ACC112 (cell line): ENCODE data around the gene VCL.

ENCODE experiments used
- H2AFZ ChIP-seq: fragments of 200-600 bp; sonication (generic); one replicate; pipeline ENCODE4 v1.6.0; 2017; ENCODE audit warnings: antibody characterized with exemption, low read length; ENCODE audit not compliant: unreplicated experiment
- H3K27ac ChIP-seq: fragments of 200-600 bp; sonication (generic); 2 replicates; pipeline ENCODE4 v1.5.1; 2014; ENCODE audit warnings: low read depth, mild to moderate bottlenecking, antibody characterized with exemption, low read length, moderate library complexity
- H3K27me3 ChIP-seq: fragments of 200-600 bp; sonication (generic); 2 replicates; pipeline ENCODE4 v1.6.1; 2014; ENCODE audit warnings: mild to moderate bottlenecking, antibody characterized with exemption, low read length, moderate library complexity, mixed read lengths; ENCODE audit not compliant: insufficient read depth
- H3K36me3 ChIP-seq: fragments of 200-600 bp; sonication (generic); 2 replicates; pipeline ENCODE4 v1.6.1; 2016; ENCODE audit warnings: mild to moderate bottlenecking, antibody characterized with exemption, low read length, moderate library complexity, mixed read lengths; ENCODE audit not compliant: insufficient read depth
- H3K4me1 ChIP-seq: fragments of 200-600 bp; sonication (generic); one replicate; pipeline ENCODE4 v1.6.1; 2016; ENCODE audit warnings: low read length, mixed read lengths; ENCODE audit not compliant: insufficient read depth, unreplicated experiment, control insufficient read depth
- H3K4me3 ChIP-seq: fragments of 200-600 bp; sonication (generic); 2 replicates; pipeline ENCODE4 v1.5.1; 2014; ENCODE audit warnings: mild to moderate bottlenecking, low read depth, low read length
- H3K79me2 ChIP-seq: fragments of 200-600 bp; sonication (generic); one replicate; pipeline ENCODE4 v1.6.0; 2016; ENCODE audit warnings: low read length; ENCODE audit not compliant: control insufficient read depth, unreplicated experiment, insufficient read depth

Gene VCL

GRCh38 chr10:73973427-73973826, 24.5 kb upstream of the VCL start:
- Histone ChIP-seq H3K4me1 (no peaks in the 10 kb centered on the region), H3K4me3 (no peak overlapping the region), H3K79me2 (no peaks in the 10 kb centered on the region)

GRCh38 chr10:73974309-73974946, 23.5 kb upstream of the VCL start:
- Histone ChIP-seq H3K27me3 (no peaks in the 10 kb centered on the region), H3K36me3 (no peaks in the 10 kb centered on the region), H2AFZ (no peak overlapping the region), H3K79me2 (no peaks in the 10 kb centered on the region), H3K4me1 (no peaks in the 10 kb centered on the region), H3K27ac (no peak overlapping the region), H3K4me3 (no peak overlapping the region)

More at GRCh38 chr10:73973427-73973826, 24.5 kb upstream of the VCL start:
- no peak overlapping the region for H2AFZ ChIP-seq
- no peaks in the 10 kb centered on the region for H3K36me3 ChIP-seq
- no peak overlapping the region for H3K27ac ChIP-seq
- no peaks in the 10 kb centered on the region for H3K27me3 ChIP-seq

GRCh38 chr10:73975388-73975787, 22.5 kb upstream of the VCL start:
- no peak overlapping the region for H3K27ac ChIP-seq
- no peaks in the 10 kb centered on the region for H3K79me2 ChIP-seq
- H3K36me3 ChIP-seq, result no peaks in the 10 kb centered on the region
- no peak overlapping the region for H3K4me3 ChIP-seq
- no peaks in the 10 kb centered on the region for H3K4me1 ChIP-seq
- H2AFZ ChIP-seq, result no peak overlapping the region
- no peaks in the 10 kb centered on the region for H3K27me3 ChIP-seq

- no peak overlapping the region for H2AFZ ChIP-seq
- H3K27ac ChIP-seq, result no peak overlapping the region
These were observed 18.6 kb upstream of the VCL start for GRCh38 chr10:73979141-73979808.

GRCh38 chr10:73979809-73980433, 18.0 kb upstream of the VCL start:
- Histone ChIP-seq H3K79me2 (no peaks in the 10 kb centered on the region), H3K4me1 (no peaks in the 10 kb centered on the region), H3K27ac (no peak overlapping the region), H3K27me3 (no peaks in the 10 kb centered on the region), H2AFZ (no peak overlapping the region), H3K36me3 (no peaks in the 10 kb centered on the region), H3K4me3 (no peak overlapping the region)

More at GRCh38 chr10:73979141-73979808, 18.6 kb upstream of the VCL start:
- no peaks in the 10 kb centered on the region for H3K4me1 ChIP-seq
- H3K36me3 ChIP-seq, result no peaks in the 10 kb centered on the region
- H3K4me3 ChIP-seq, result no peak overlapping the region
- no peaks in the 10 kb centered on the region for H3K27me3 ChIP-seq
- no peaks in the 10 kb centered on the region for H3K79me2 ChIP-seq

- Histone ChIP-seq H3K27me3 (no peaks in the 10 kb centered on the region), H3K4me1 (no peaks in the 10 kb centered on the region), H3K36me3 (no peaks in the 10 kb centered on the region), H3K4me3 (no peak overlapping the region), H2AFZ (no peak overlapping the region), H3K27ac (no peak overlapping the region), H3K79me2 (no peaks in the 10 kb centered on the region)
These were observed 16.1 kb upstream of the VCL start for GRCh38 chr10:73981812-73982211.

GRCh38 chr10:73983096-73984047, 14.5 kb upstream of the VCL start:
- H3K27ac ChIP-seq, result no peak overlapping the region
- no peaks in the 10 kb centered on the region for H3K79me2 ChIP-seq
- H3K4me1 ChIP-seq, result no peaks in the 10 kb centered on the region
- H3K27me3 ChIP-seq, result no peaks in the 10 kb centered on the region
- no peaks in the 10 kb centered on the region for H3K36me3 ChIP-seq
- H2AFZ ChIP-seq, result no peak overlapping the region
- no peak overlapping the region for H3K4me3 ChIP-seq

GRCh38 chr10:73989594-73990150, 8.2 kb upstream of the VCL start:
- Histone ChIP-seq H3K4me3 (no peak overlapping the region), H3K36me3 (no peaks in the 10 kb centered on the region), H3K27me3 (no peaks in the 10 kb centered on the region), H3K27ac (no peak overlapping the region), H3K79me2 (no peaks in the 10 kb centered on the region), H2AFZ (no peak overlapping the region), H3K4me1 (peaks cover 10% of the 10 kb centered on the region)

- no peak overlapping the region for H3K27ac ChIP-seq
- H3K4me1 ChIP-seq, result peaks cover 10% of the 10 kb centered on the region
- H3K4me3 ChIP-seq, result no peak overlapping the region
- H3K36me3 ChIP-seq, result no peaks in the 10 kb centered on the region
- no peak overlapping the region for H2AFZ ChIP-seq
- H3K27me3 ChIP-seq, result no peaks in the 10 kb centered on the region
- H3K79me2 ChIP-seq, result no peaks in the 10 kb centered on the region
These were observed 6.6 kb upstream of the VCL start for GRCh38 chr10:73991203-73991883.

- H3K27me3 ChIP-seq, result no peaks in the 10 kb centered on the region
- H3K4me1 ChIP-seq, result peaks cover 10% of the 10 kb centered on the region
- H3K27ac ChIP-seq, result no peak overlapping the region
- H3K4me3 ChIP-seq, result no peak overlapping the region
- no peaks in the 10 kb centered on the region for H3K36me3 ChIP-seq
- H2AFZ ChIP-seq, result no peak overlapping the region
- H3K79me2 ChIP-seq, result no peaks in the 10 kb centered on the region
These were observed 6.1 kb upstream of the VCL start for GRCh38 chr10:73991884-73992245.
